WTC11 (cell line): ENCODE results near the gene MFGE8. TPM values are rescaled to one million over a fixed set of nuclear protein-coding genes. Genes with fewer than 3 reads are reported as not detected.

ENCODE experiments used
- ATAC-seq: fragments of 200-7000 bp; cut with Tn5 transposase; 2 replicates; pipeline ENCODE4 v1.10.0; 2021; ENCODE audit warnings: mild to moderate bottlenecking, moderate library complexity
- CTCF ChIA-PET: fragments of 300-600 bp; sonication (Branson Sonifier 250); formaldehyde crosslinking; loops from one replicate; lab custom pipeline; 2021; ENCODE audit warnings: antibody characterized with exemption; lab: Charles Lee
- POLR2A ChIA-PET: fragments of 350-600 bp; sonication (Branson Sonifier 250); formaldehyde crosslinking; loops from one replicate; lab custom pipeline; 2021; ENCODE audit warnings: antibody characterized with exemption; lab: Charles Lee
- DNase-seq: peaks from one replicate; pipeline ENCODE4 v3.0.0; 2021; ENCODE audit warnings: low spot score
- H3K27ac Mint-ChIP-seq: 2 replicates; pipeline ENCODE4 v1.8.0; 2021; ENCODE audit warnings: mixed read lengths
- H3K27me3 Mint-ChIP-seq: 2 replicates; pipeline ENCODE4 v1.8.0; 2021; ENCODE audit warnings: low read depth, mild to moderate bottlenecking, moderate library complexity, mixed read lengths
- H3K36me3 Mint-ChIP-seq: 2 replicates; pipeline ENCODE4 v1.8.0; 2021; ENCODE audit warnings: mixed read lengths
- H3K4me1 Mint-ChIP-seq: 2 replicates; pipeline ENCODE4 v1.8.0; 2022; ENCODE audit warnings: mixed read lengths
- H3K4me3 Mint-ChIP-seq: 2 replicates; pipeline ENCODE4 v1.8.0; 2021; ENCODE audit warnings: mild to moderate bottlenecking, moderate library complexity, mixed read lengths
- H3K9me3 Mint-ChIP-seq: 2 replicates; pipeline ENCODE4 v1.8.0; 2021; ENCODE audit warnings: mixed read lengths
- ATF1 ChIP-seq: sonication (generic); formaldehyde crosslinking; IDR thresholded peaks from 2 replicates; pipeline ENCODE4 v1.8.1; 2023; ENCODE audit warnings: mild to moderate bottlenecking, moderate library complexity, missing genetic modification reagents
- CBFB ChIP-seq: sonication (generic); formaldehyde crosslinking; IDR thresholded peaks from 2 replicates; pipeline ENCODE4 v1.8.1; 2022; ENCODE audit warnings: mild to moderate bottlenecking, low read depth, missing genetic modification reagents
- JUN ChIP-seq: sonication (generic); formaldehyde crosslinking; IDR thresholded peaks from 2 replicates; pipeline ENCODE4 v1.8.0; 2023; ENCODE audit warnings: mild to moderate bottlenecking, missing genetic modification reagents
- NFATC4 ChIP-seq: fragments of 250-450 bp; sonication (Bioruptor Pico); IDR thresholded peaks from 2 replicates; pipeline ENCODE4 v1.9.0; 2021; ENCODE audit warnings: mild to moderate bottlenecking
- NFYB ChIP-seq: sonication (generic); formaldehyde crosslinking; conservative IDR thresholded peaks from 2 replicates; pipeline ENCODE4 v1.8.0; 2022; ENCODE audit warnings: low read depth, missing genetic modification reagents
- RORB ChIP-seq: fragments of 250-450 bp; sonication (Bioruptor Pico); IDR thresholded peaks from 2 replicates; pipeline ENCODE4 v1.9.0; 2021; ENCODE audit warnings: mild to moderate bottlenecking
- SMAD3 ChIP-seq: sonication (generic); formaldehyde crosslinking; IDR thresholded peaks from 2 replicates; pipeline ENCODE4 v1.8.0; 2022; ENCODE audit warnings: missing genetic modification reagents, mild to moderate bottlenecking, borderline replicate concordance
- SMAD4 ChIP-seq: sonication (generic); formaldehyde crosslinking; IDR thresholded peaks from 2 replicates; pipeline ENCODE4 v1.8.0; 2022; ENCODE audit warnings: mild to moderate bottlenecking, missing genetic modification reagents
- TEAD4 ChIP-seq: sonication (generic); formaldehyde crosslinking; IDR thresholded peaks from 2 replicates; pipeline ENCODE4 v1.8.0; 2022; ENCODE audit warnings: mild to moderate bottlenecking, missing genetic modification reagents
- ZNF121 ChIP-seq: sonication (generic); formaldehyde crosslinking; IDR thresholded peaks from 2 replicates; pipeline ENCODE4 v1.8.0; 2023; ENCODE audit warnings: missing genetic modification reagents
- ZNF219 ChIP-seq: sonication (generic); formaldehyde crosslinking; IDR thresholded peaks from 2 replicates; pipeline ENCODE4 v1.8.0; 2023; ENCODE audit warnings: missing genetic modification reagents, mild to moderate bottlenecking, borderline replicate concordance
- ZNF416 ChIP-seq: fragments of 250-450 bp; sonication (Bioruptor Pico); IDR thresholded peaks from 2 replicates; pipeline ENCODE4 v1.9.0; 2021; ENCODE audit warnings: mild to moderate bottlenecking, inconsistent platforms
- ZNF671 ChIP-seq: fragments of 250-450 bp; sonication (Bioruptor Pico); IDR thresholded peaks from 2 replicates; pipeline ENCODE4 v1.8.0; 2021; ENCODE audit warnings: mild to moderate bottlenecking
- total RNA-seq: library from RNA; stranded (reverse); gene quantifications from 3 replicates; pipeline ENCODE4 v1.2.3, GENCODE V29; 2021
- TF ChIP-seq, protein P1 (sequence below): sonication (generic); formaldehyde crosslinking; IDR thresholded peaks from 2 replicates; pipeline ENCODE4 v1.8.0; 2022; ENCODE audit warnings: mild to moderate bottlenecking, missing genetic modification reagents
- TF ChIP-seq, protein P2 (sequence below): fragments of 250-450 bp; sonication (Bioruptor Pico); IDR thresholded peaks from 2 replicates; pipeline ENCODE4 v2.1.2; 2022; ENCODE audit warnings: mild to moderate bottlenecking, moderate library complexity
- TF ChIP-seq, protein P3 (sequence below): fragments of 250-450 bp; sonication (Bioruptor Pico); IDR thresholded peaks from 2 replicates; pipeline ENCODE4 v1.9.0; 2021; ENCODE audit warnings: mild to moderate bottlenecking
- TF ChIP-seq, protein P4 (sequence below): sonication (generic); formaldehyde crosslinking; IDR thresholded peaks from 2 replicates; pipeline ENCODE4 v1.8.1; 2022; ENCODE audit warnings: low read depth, missing genetic modification reagents, borderline replicate concordance
- TF ChIP-seq, protein P5 (sequence below): fragments of 250-450 bp; sonication (Bioruptor Pico); IDR thresholded peaks from 2 replicates; pipeline ENCODE4 v1.9.0; 2021; ENCODE audit warnings: mild to moderate bottlenecking, borderline replicate concordance
- TF ChIP-seq, protein P6 (sequence below): sonication (generic); formaldehyde crosslinking; IDR thresholded peaks from 2 replicates; pipeline ENCODE4 v1.8.1; 2023; ENCODE audit warnings: mild to moderate bottlenecking, missing genetic modification reagents
- TF ChIP-seq, protein P7 (sequence below): sonication (generic); formaldehyde crosslinking; IDR thresholded peaks from 2 replicates; pipeline ENCODE4 v1.8.1; 2022; ENCODE audit warnings: mild to moderate bottlenecking, moderate library complexity, missing genetic modification reagents

Gene MFGE8
- total RNA-seq, 1 experiment from 2014 or later: 719 TPM

DNA sequence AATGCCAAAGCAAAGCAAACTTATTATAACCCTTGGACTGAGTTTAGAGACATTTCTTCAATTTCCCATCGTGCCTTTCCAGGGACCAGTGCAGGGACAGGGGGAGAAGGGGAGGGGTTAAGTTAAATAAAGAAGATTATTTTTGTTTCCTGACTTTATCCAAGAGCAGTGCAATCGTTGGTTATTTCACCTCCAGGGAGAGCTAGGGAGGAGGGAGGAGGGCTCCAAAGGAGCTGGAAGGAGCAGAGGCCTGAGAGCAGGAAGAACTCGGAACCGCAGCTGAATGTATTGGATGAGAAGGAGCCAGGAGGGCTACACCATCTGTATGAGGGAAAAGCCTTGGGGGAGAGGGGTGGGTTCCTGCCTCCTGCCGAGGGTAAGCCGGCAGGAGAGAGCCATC is 38.5 kb downstream of the MFGE8 start:
- Mint-ChIP-seq H3K9me3 (peaks cover 6% of the 10 kb centered on the region; the same call in 1 of the 2 replicates), H3K36me3 (peaks cover 4% of the 10 kb centered on the region), H3K4me1 (peaks cover 7% of the 10 kb centered on the region), H3K27ac (no peak overlapping the region), H3K4me3 (no peak overlapping the region), H3K27me3 (peaks cover 4% of the 10 kb centered on the region; the same call in 1 of the 2 replicates)
- ChIA-PET POLR2A (interaction anchor here (1.0 kb wide), 1 partner anchor 9 kb away, joined by 3 read pairs; no protein-coding TSS in a partner anchor), CTCF (interaction anchor here (1.0 kb wide), 2 partner anchors 213 to 217 kb away, joined by 3 read pairs; partner anchors contain the start of gene ABHD2)
- DNase-seq (no peak), ATAC-seq (no peak)
- no peak for TF ChIP-seq SMAD3 (CRISPR knock-in tag)
- TF ChIP-seq, protein P1, sequence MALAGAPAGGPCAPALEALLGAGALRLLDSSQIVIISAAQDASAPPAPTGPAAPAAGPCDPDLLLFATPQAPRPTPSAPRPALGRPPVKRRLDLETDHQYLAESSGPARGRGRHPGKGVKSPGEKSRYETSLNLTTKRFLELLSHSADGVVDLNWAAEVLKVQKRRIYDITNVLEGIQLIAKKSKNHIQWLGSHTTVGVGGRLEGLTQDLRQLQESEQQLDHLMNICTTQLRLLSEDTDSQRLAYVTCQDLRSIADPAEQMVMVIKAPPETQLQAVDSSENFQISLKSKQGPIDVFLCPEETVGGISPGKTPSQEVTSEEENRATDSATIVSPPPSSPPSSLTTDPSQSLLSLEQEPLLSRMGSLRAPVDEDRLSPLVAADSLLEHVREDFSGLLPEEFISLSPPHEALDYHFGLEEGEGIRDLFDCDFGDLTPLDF: no peak
- TF ChIP-seq ATF1 (CRISPR knock-in tag): no peak
- no peak for TF ChIP-seq RORB (CRISPR knock-in tag)
- TF ChIP-seq, protein P2, sequence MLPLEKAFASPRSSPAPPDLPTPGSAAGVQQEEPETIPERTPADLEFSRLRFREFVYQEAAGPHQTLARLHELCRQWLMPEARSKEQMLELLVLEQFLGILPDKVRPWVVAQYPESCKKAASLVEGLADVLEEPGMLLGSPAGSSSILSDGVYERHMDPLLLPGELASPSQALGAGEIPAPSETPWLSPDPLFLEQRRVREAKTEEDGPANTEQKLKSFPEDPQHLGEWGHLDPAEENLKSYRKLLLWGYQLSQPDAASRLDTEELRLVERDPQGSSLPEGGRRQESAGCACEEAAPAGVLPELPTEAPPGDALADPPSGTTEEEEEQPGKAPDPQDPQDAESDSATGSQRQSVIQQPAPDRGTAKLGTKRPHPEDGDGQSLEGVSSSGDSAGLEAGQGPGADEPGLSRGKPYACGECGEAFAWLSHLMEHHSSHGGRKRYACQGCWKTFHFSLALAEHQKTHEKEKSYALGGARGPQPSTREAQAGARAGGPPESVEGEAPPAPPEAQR: no peak
- TF ChIP-seq JUN (CRISPR knock-in tag): no peak

DNA sequence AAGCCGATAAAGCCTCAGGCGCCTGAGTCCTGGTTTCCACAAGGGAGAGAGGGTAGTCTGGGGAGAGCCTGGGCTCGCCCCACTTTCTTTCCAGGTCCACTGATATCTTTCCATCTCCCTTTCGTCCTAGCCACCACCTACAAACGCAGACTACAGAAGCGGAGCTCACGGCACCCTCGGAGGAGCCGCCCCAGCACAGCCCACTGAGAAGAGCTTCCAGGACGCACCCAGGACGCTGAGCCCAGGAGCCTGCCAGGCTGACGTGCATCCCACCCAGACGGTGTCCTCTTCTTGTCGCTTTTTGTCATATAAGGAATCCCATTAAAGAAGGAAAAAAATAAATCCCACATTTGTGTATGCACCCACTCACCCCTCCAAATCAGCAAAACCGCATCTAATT is 38.9 kb downstream of the MFGE8 start:
- TF ChIP-seq, protein P1: no peak
- no peak for TF ChIP-seq ZNF671
- TF ChIP-seq, protein P3, sequence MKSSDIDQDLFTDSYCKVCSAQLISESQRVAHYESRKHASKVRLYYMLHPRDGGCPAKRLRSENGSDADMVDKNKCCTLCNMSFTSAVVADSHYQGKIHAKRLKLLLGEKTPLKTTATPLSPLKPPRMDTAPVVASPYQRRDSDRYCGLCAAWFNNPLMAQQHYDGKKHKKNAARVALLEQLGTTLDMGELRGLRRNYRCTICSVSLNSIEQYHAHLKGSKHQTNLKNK: no peak
- TF ChIP-seq NFYB (CRISPR knock-in tag): no peak
- TF ChIP-seq NFATC4 (CRISPR knock-in tag): no peak
- TF ChIP-seq, protein P4, sequence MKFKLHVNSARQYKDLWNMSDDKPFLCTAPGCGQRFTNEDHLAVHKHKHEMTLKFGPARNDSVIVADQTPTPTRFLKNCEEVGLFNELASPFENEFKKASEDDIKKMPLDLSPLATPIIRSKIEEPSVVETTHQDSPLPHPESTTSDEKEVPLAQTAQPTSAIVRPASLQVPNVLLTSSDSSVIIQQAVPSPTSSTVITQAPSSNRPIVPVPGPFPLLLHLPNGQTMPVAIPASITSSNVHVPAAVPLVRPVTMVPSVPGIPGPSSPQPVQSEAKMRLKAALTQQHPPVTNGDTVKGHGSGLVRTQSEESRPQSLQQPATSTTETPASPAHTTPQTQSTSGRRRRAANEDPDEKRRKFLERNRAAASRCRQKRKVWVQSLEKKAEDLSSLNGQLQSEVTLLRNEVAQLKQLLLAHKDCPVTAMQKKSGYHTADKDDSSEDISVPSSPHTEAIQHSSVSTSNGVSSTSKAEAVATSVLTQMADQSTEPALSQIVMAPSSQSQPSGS (CRISPR knock-in tag): no peak
- CTCF ChIA-PET: interaction anchor here (1.0 kb wide), 2 partner anchors 214 to 216 kb away, joined by 3 read pairs; partner anchors contain the start of gene ABHD2
- no peak for DNase-seq
- Mint-ChIP-seq H3K4me3 (no peak overlapping the region), H3K9me3 (peaks cover 6% of the 10 kb centered on the region; the same call in 1 of the 2 replicates), H3K27me3 (peaks cover 4% of the 10 kb centered on the region; the same call in 1 of the 2 replicates), H3K36me3 (peaks cover 4% of the 10 kb centered on the region), H3K27ac (no peak overlapping the region), H3K4me1 (peaks cover 7% of the 10 kb centered on the region)
- POLR2A ChIA-PET: interaction anchor here (1.0 kb wide), 1 partner anchor 9 kb away, joined by 3 read pairs; no protein-coding TSS in a partner anchor
- ATAC-seq: no peak

DNA sequence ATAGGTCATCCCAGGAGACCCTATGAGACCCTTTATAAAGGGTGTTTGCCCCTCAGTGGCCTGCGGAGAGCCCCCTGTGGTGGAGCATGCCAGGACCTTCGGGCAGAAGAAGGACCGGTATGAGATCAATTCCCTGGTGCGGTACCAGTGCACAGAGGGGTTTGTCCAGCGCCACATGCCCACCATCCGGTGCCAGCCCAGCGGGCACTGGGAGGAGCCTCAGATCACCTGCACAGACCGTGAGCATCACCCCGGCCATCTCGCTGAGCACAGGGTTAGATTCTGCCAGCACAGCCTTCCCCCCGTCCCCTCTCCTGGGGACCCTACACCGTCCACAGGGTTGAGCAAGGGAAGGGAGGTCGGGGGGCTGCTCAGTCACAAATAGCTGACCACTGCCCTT is 39.4 kb downstream of the MFGE8 start:
- Mint-ChIP-seq H3K4me1 (peaks cover 7% of the 10 kb centered on the region), H3K27me3 (peaks cover 4% of the 10 kb centered on the region; the same call in 1 of the 2 replicates), H3K4me3 (no peak overlapping the region), H3K36me3 (peaks cover 4% of the 10 kb centered on the region), H3K9me3 (peaks cover 8% of the 10 kb centered on the region; the same call in 1 of the 2 replicates), H3K27ac (no peak overlapping the region)
- no peak for DNase-seq
- ATAC-seq: no peak
- POLR2A ChIA-PET: interaction anchor here (1.0 kb wide), 1 partner anchor 10 kb away, joined by 3 read pairs; no protein-coding TSS in a partner anchor
- CTCF ChIA-PET: no interaction called here
- TF ChIP-seq, protein P5, sequence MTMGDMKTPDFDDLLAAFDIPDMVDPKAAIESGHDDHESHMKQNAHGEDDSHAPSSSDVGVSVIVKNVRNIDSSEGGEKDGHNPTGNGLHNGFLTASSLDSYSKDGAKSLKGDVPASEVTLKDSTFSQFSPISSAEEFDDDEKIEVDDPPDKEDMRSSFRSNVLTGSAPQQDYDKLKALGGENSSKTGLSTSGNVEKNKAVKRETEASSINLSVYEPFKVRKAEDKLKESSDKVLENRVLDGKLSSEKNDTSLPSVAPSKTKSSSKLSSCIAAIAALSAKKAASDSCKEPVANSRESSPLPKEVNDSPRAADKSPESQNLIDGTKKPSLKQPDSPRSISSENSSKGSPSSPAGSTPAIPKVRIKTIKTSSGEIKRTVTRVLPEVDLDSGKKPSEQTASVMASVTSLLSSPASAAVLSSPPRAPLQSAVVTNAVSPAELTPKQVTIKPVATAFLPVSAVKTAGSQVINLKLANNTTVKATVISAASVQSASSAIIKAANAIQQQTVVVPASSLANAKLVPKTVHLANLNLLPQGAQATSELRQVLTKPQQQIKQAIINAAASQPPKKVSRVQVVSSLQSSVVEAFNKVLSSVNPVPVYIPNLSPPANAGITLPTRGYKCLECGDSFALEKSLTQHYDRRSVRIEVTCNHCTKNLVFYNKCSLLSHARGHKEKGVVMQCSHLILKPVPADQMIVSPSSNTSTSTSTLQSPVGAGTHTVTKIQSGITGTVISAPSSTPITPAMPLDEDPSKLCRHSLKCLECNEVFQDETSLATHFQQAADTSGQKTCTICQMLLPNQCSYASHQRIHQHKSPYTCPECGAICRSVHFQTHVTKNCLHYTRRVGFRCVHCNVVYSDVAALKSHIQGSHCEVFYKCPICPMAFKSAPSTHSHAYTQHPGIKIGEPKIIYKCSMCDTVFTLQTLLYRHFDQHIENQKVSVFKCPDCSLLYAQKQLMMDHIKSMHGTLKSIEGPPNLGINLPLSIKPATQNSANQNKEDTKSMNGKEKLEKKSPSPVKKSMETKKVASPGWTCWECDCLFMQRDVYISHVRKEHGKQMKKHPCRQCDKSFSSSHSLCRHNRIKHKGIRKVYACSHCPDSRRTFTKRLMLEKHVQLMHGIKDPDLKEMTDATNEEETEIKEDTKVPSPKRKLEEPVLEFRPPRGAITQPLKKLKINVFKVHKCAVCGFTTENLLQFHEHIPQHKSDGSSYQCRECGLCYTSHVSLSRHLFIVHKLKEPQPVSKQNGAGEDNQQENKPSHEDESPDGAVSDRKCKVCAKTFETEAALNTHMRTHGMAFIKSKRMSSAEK (CRISPR knock-in tag): no peak
- TF ChIP-seq ZNF121 (CRISPR knock-in tag): no peak
- TF ChIP-seq RORB (CRISPR knock-in tag): no peak
- TF ChIP-seq SMAD4 (CRISPR knock-in tag): no peak
- no peak for TF ChIP-seq ZNF416 (CRISPR knock-in tag)
- TF ChIP-seq, protein P6, sequence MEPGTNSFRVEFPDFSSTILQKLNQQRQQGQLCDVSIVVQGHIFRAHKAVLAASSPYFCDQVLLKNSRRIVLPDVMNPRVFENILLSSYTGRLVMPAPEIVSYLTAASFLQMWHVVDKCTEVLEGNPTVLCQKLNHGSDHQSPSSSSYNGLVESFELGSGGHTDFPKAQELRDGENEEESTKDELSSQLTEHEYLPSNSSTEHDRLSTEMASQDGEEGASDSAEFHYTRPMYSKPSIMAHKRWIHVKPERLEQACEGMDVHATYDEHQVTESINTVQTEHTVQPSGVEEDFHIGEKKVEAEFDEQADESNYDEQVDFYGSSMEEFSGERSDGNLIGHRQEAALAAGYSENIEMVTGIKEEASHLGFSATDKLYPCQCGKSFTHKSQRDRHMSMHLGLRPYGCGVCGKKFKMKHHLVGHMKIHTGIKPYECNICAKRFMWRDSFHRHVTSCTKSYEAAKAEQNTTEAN: no peak
- no peak for TF ChIP-seq ZNF219 (CRISPR knock-in tag)
- TF ChIP-seq TEAD4 (CRISPR knock-in tag): no peak
- no peak for TF ChIP-seq CBFB
- TF ChIP-seq, protein P7, sequence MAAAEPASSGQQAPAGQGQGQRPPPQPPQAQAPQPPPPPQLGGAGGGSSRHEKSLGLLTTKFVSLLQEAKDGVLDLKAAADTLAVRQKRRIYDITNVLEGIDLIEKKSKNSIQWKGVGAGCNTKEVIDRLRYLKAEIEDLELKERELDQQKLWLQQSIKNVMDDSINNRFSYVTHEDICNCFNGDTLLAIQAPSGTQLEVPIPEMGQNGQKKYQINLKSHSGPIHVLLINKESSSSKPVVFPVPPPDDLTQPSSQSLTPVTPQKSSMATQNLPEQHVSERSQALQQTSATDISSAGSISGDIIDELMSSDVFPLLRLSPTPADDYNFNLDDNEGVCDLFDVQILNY (CRISPR knock-in tag): no peak
